WTC11 (cell line): ENCODE data around the gene ASB1. TPM values are rescaled to one million over a fixed set of nuclear protein-coding genes. Genes with fewer than 3 reads are reported as not detected.
A peak's percentile ranks its signal among the peaks of the same experiment; 100 is the strongest.

ENCODE experiments used
- ATAC-seq: fragments of 200-7000 bp; cut with Tn5 transposase; 2 replicates; pipeline ENCODE4 v1.10.0; 2021; ENCODE audit warnings: mild to moderate bottlenecking, moderate library complexity
- CTCF ChIA-PET: fragments of 300-600 bp; sonication (Branson Sonifier 250); formaldehyde crosslinking; loops from one replicate; lab custom pipeline; 2021; ENCODE audit warnings: antibody characterized with exemption; lab: Charles Lee
- POLR2A ChIA-PET: fragments of 350-600 bp; sonication (Branson Sonifier 250); formaldehyde crosslinking; loops from one replicate; lab custom pipeline; 2021; ENCODE audit warnings: antibody characterized with exemption; lab: Charles Lee
- DNase-seq: peaks from one replicate; pipeline ENCODE4 v3.0.0; 2021; ENCODE audit warnings: low spot score
- H3K27ac Mint-ChIP-seq: 2 replicates; pipeline ENCODE4 v1.8.0; 2021; ENCODE audit warnings: mixed read lengths
- H3K27me3 Mint-ChIP-seq: 2 replicates; pipeline ENCODE4 v1.8.0; 2021; ENCODE audit warnings: low read depth, mild to moderate bottlenecking, moderate library complexity, mixed read lengths
- H3K36me3 Mint-ChIP-seq: 2 replicates; pipeline ENCODE4 v1.8.0; 2021; ENCODE audit warnings: mixed read lengths
- H3K4me1 Mint-ChIP-seq: 2 replicates; pipeline ENCODE4 v1.8.0; 2022; ENCODE audit warnings: mixed read lengths
- H3K4me3 Mint-ChIP-seq: 2 replicates; pipeline ENCODE4 v1.8.0; 2021; ENCODE audit warnings: mild to moderate bottlenecking, moderate library complexity, mixed read lengths
- H3K9me3 Mint-ChIP-seq: 2 replicates; pipeline ENCODE4 v1.8.0; 2021; ENCODE audit warnings: mixed read lengths
- CBFB ChIP-seq: sonication (generic); formaldehyde crosslinking; IDR thresholded peaks from 2 replicates; pipeline ENCODE4 v1.8.1; 2022; ENCODE audit warnings: mild to moderate bottlenecking, low read depth, missing genetic modification reagents
- CREB1 ChIP-seq: sonication (generic); formaldehyde crosslinking; IDR thresholded peaks from 2 replicates; pipeline ENCODE4 v1.8.0; 2023; ENCODE audit warnings: mild to moderate bottlenecking, missing genetic modification reagents
- ELF4 ChIP-seq: sonication (generic); formaldehyde crosslinking; IDR thresholded peaks from 2 replicates; pipeline ENCODE4 v1.8.1; 2022; ENCODE audit warnings: low read depth, mild to moderate bottlenecking, moderate library complexity, missing genetic modification reagents
- ESRRA ChIP-seq: sonication (generic); formaldehyde crosslinking; IDR thresholded peaks from 2 replicates; pipeline ENCODE4 v1.8.1; 2022; ENCODE audit warnings: mild to moderate bottlenecking, missing genetic modification reagents, borderline replicate concordance
- ETV6 ChIP-seq: sonication (generic); formaldehyde crosslinking; IDR thresholded peaks from 2 replicates; pipeline ENCODE4 v1.8.1; 2022; ENCODE audit warnings: mild to moderate bottlenecking, missing genetic modification reagents
- GABPB1 ChIP-seq: sonication (generic); formaldehyde crosslinking; IDR thresholded peaks from 2 replicates; pipeline ENCODE4 v1.8.1; 2023; ENCODE audit warnings: mild to moderate bottlenecking, missing genetic modification reagents
- IRF2 ChIP-seq: sonication (generic); formaldehyde crosslinking; IDR thresholded peaks from 2 replicates; pipeline ENCODE4 v1.8.0; 2022; ENCODE audit warnings: low read depth, missing genetic modification reagents, borderline replicate concordance
- JAZF1 ChIP-seq: fragments of 250-450 bp; sonication (Bioruptor Pico); IDR thresholded peaks from 2 replicates; pipeline ENCODE4 v1.9.0; 2021; ENCODE audit warnings: moderate library complexity, mild to moderate bottlenecking, inconsistent platforms
- MXD4 ChIP-seq: fragments of 250-450 bp; sonication (Bioruptor Pico); IDR thresholded peaks from 2 replicates; pipeline ENCODE4 v1.8.0; 2021; ENCODE audit warnings: mild to moderate bottlenecking, moderate library complexity, borderline replicate concordance
- MYBL2 ChIP-seq: sonication (generic); formaldehyde crosslinking; IDR thresholded peaks from 2 replicates; pipeline ENCODE4 v1.8.1; 2023; ENCODE audit warnings: mild to moderate bottlenecking, moderate library complexity, missing genetic modification reagents
- RELA ChIP-seq: sonication (generic); formaldehyde crosslinking; IDR thresholded peaks from 2 replicates; pipeline ENCODE4 v1.8.1; 2022; ENCODE audit warnings: missing genetic modification reagents, mild to moderate bottlenecking, borderline replicate concordance
- ZNF219 ChIP-seq: sonication (generic); formaldehyde crosslinking; IDR thresholded peaks from 2 replicates; pipeline ENCODE4 v1.8.0; 2023; ENCODE audit warnings: missing genetic modification reagents, mild to moderate bottlenecking, borderline replicate concordance
- ZNF232 ChIP-seq: sonication (generic); formaldehyde crosslinking; IDR thresholded peaks from 2 replicates; pipeline ENCODE4 v1.8.0; 2022; ENCODE audit warnings: mild to moderate bottlenecking, missing genetic modification reagents
- ZNF423 ChIP-seq: fragments of 250-450 bp; sonication (Bioruptor Pico); IDR thresholded peaks from 2 replicates; pipeline ENCODE4 v2.1.2; 2022; ENCODE audit warnings: mild to moderate bottlenecking, moderate library complexity
- total RNA-seq: library from RNA; stranded (reverse); gene quantifications from 3 replicates; pipeline ENCODE4 v1.2.3, GENCODE V29; 2021
- TF ChIP-seq, protein P1 (sequence below): fragments of 250-450 bp; sonication (Bioruptor Pico); IDR thresholded peaks from 2 replicates; pipeline ENCODE4 v2.1.2; 2022; ENCODE audit warnings: mild to moderate bottlenecking, moderate library complexity
- TF ChIP-seq, protein P2 (sequence below): sonication (generic); formaldehyde crosslinking; IDR thresholded peaks from 2 replicates; pipeline ENCODE4 v1.8.0; 2022; ENCODE audit warnings: mild to moderate bottlenecking, missing genetic modification reagents
- TF ChIP-seq, protein P3 (sequence below): fragments of 250-450 bp; sonication (Bioruptor Pico); IDR thresholded peaks from 2 replicates; pipeline ENCODE4 v1.9.0; 2021; ENCODE audit warnings: mild to moderate bottlenecking
- TF ChIP-seq, protein P4 (sequence below): sonication (generic); formaldehyde crosslinking; IDR thresholded peaks from 2 replicates; pipeline ENCODE4 v1.8.1; 2023; ENCODE audit warnings: mild to moderate bottlenecking, missing genetic modification reagents
- TF ChIP-seq, protein P5 (sequence below): sonication (generic); formaldehyde crosslinking; IDR thresholded peaks from 2 replicates; pipeline ENCODE4 v1.8.1; 2023; ENCODE audit warnings: mild to moderate bottlenecking, missing genetic modification reagents
- TF ChIP-seq, protein P6 (sequence below): sonication (generic); formaldehyde crosslinking; IDR thresholded peaks from 2 replicates; pipeline ENCODE4 v1.8.0; 2022; ENCODE audit warnings: mild to moderate bottlenecking, missing genetic modification reagents
- TF ChIP-seq, protein P7 (sequence below): sonication (generic); formaldehyde crosslinking; IDR thresholded peaks from 2 replicates; pipeline ENCODE4 v1.8.0; 2023; ENCODE audit warnings: missing genetic modification reagents
- TF ChIP-seq, protein P8 (sequence below): sonication (generic); formaldehyde crosslinking; IDR thresholded peaks from 2 replicates; pipeline ENCODE4 v1.8.1; 2022; ENCODE audit warnings: low read depth, missing genetic modification reagents, borderline replicate concordance

ASB1 gene
- total RNA-seq, 1 experiment from 2014 or later, result 43.9 TPM

DNA sequence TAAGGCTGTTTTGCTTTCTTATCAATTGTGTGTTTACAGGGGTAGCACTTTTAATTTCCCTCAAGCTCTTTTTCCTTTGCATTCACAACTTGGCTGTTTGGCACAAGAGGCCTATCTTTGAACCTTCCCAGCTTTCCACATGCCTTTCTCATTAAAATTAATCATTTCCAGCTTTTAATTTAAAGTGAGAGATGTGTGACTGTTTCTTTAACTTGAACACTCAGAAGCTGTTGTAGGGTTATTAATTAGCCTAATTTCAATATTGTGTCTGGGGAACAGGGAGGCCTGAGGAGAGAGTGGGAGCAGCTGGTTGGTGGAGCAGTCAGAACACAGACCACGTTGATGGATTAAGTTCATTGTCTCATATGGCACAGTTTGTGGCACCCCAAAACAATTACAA lies 4.7 kb downstream of the ASB1 start (continued):
- TF ChIP-seq ETV6 (CRISPR knock-in tag), result no peak
- no peak for TF ChIP-seq CBFB (CRISPR knock-in tag)
- TF ChIP-seq CREB1 (CRISPR knock-in tag), result no peak
- TF ChIP-seq, protein P1, sequence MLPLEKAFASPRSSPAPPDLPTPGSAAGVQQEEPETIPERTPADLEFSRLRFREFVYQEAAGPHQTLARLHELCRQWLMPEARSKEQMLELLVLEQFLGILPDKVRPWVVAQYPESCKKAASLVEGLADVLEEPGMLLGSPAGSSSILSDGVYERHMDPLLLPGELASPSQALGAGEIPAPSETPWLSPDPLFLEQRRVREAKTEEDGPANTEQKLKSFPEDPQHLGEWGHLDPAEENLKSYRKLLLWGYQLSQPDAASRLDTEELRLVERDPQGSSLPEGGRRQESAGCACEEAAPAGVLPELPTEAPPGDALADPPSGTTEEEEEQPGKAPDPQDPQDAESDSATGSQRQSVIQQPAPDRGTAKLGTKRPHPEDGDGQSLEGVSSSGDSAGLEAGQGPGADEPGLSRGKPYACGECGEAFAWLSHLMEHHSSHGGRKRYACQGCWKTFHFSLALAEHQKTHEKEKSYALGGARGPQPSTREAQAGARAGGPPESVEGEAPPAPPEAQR (CRISPR knock-in tag), result no peak
- TF ChIP-seq GABPB1 (CRISPR knock-in tag), result no peak
- TF ChIP-seq, protein P2, sequence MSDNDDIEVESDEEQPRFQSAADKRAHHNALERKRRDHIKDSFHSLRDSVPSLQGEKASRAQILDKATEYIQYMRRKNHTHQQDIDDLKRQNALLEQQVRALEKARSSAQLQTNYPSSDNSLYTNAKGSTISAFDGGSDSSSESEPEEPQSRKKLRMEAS (CRISPR knock-in tag), result no peak
- TF ChIP-seq ESRRA (CRISPR knock-in tag), result no peak
- TF ChIP-seq, protein P3, sequence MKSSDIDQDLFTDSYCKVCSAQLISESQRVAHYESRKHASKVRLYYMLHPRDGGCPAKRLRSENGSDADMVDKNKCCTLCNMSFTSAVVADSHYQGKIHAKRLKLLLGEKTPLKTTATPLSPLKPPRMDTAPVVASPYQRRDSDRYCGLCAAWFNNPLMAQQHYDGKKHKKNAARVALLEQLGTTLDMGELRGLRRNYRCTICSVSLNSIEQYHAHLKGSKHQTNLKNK (CRISPR knock-in tag), result no peak
- TF ChIP-seq, protein P4, sequence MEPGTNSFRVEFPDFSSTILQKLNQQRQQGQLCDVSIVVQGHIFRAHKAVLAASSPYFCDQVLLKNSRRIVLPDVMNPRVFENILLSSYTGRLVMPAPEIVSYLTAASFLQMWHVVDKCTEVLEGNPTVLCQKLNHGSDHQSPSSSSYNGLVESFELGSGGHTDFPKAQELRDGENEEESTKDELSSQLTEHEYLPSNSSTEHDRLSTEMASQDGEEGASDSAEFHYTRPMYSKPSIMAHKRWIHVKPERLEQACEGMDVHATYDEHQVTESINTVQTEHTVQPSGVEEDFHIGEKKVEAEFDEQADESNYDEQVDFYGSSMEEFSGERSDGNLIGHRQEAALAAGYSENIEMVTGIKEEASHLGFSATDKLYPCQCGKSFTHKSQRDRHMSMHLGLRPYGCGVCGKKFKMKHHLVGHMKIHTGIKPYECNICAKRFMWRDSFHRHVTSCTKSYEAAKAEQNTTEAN (CRISPR knock-in tag), result no peak

DNA sequence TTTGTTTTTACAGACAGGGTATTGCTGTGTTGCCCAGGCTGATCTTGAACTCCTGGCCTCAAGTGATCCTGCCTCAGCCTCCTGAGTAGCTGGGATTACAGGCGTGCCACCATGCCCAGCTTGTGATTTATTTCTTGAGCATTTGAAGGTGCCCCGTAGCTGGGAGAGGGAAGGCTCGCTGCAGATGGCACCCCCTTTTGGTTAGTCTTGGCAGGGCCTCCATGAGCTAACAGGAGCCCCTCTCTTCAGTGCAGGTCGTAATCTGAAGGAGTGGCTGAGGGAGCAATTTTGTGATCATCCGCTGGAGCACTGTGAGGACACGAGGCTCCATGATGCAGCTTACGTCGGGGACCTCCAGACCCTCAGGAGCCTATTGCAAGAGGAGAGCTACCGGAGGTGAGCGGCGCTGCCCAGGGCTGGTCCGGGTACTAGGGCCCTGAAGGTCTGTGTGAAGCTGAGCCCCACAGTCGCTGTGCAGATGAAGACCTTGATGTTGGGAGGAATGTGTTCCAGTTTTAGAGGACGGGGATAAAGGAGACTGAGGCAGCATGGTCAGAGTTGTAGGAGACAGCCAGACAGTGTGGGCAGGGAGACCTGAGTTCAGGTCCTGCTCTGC lies 6.7 kb downstream of the ASB1 start:
- ATAC-seq, result peak; percentile 64; the same call in 1 of the 2 replicates
- H3K9me3 Mint-ChIP-seq, result no peaks in the 10 kb centered on the region
- TF ChIP-seq MXD4 (no peak), ZNF232 (CRISPR knock-in tag) (no peak), JAZF1 (CRISPR knock-in tag) (no peak), ZNF423 (CRISPR knock-in tag) (no peak), ELF4 (CRISPR knock-in tag) (no peak), ETV6 (CRISPR knock-in tag) (no peak)
- TF ChIP-seq, protein P5, sequence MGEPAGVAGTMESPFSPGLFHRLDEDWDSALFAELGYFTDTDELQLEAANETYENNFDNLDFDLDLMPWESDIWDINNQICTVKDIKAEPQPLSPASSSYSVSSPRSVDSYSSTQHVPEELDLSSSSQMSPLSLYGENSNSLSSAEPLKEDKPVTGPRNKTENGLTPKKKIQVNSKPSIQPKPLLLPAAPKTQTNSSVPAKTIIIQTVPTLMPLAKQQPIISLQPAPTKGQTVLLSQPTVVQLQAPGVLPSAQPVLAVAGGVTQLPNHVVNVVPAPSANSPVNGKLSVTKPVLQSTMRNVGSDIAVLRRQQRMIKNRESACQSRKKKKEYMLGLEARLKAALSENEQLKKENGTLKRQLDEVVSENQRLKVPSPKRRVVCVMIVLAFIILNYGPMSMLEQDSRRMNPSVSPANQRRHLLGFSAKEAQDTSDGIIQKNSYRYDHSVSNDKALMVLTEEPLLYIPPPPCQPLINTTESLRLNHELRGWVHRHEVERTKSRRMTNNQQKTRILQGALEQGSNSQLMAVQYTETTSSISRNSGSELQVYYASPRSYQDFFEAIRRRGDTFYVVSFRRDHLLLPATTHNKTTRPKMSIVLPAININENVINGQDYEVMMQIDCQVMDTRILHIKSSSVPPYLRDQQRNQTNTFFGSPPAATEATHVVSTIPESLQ (CRISPR knock-in tag), result no peak
- H3K27ac Mint-ChIP-seq, result no peak overlapping the region
- no peak for DNase-seq
- H3K4me1 Mint-ChIP-seq, result no peaks in the 10 kb centered on the region
- CTCF ChIA-PET, result interaction anchor here (0.5 to 4.6 kb wide), 13 partner anchors 12 to 155 kb away, joined by 3 to 61 read pairs (median 4); no protein-coding TSS in a partner anchor
- H3K4me3 Mint-ChIP-seq, result no peak overlapping the region
- POLR2A ChIA-PET, result no interaction called here
- H3K27me3 Mint-ChIP-seq, result no peaks in the 10 kb centered on the region
- H3K36me3 Mint-ChIP-seq, result peaks cover 42% of the 10 kb centered on the region

DNA sequence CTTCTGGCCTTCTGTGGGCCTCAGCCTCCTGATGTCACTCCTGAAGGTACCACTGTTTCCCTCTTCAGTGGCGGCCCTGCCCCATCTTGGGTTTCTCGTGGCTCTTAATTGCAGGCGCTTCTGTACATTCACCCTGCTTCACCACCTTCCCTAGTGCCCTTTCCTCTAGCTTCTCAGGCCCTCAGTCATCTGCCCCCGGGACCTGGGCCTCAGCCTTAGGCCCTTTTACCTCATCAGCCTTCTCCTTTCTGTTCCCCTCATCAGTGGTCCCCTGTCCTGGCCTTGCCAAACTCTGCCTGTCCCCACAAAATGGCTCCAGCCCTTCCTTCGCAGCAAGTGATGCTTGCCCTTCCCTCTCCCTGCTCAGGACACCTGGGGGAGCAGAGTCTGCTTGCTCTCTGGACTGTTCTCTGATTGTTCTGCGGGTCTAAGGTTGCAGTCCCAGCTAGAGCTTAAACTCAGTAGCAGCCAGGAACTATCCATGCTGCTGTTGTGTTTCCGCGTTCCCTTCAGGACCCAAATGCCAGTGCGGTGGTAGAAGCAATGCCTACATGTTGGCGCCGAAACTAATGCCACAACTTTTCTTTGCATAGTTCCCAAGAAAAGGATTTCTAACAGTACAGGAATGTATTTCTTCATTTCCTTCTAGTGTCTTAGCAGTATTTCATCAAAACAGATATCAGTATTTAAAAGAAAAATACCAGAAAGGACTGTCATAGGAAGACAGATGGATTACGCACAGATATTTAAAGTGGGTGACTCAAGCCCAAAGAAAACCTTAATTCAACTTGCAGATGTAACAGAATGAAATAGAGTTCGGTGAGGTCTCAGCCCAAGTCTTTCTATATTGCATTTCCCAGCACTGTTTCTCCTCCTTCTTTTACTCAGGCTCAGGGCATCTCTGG lies 7.5 kb downstream of the ASB1 start:
- CTCF ChIA-PET, result interaction anchor here (0.6 to 4.6 kb wide), 11 partner anchors 13 to 156 kb away, joined by 3 to 61 read pairs (median 4); no protein-coding TSS in a partner anchor
- no peaks in the 10 kb centered on the region for H3K27me3 Mint-ChIP-seq
- no peak for DNase-seq
- peaks cover 42% of the 10 kb centered on the region for H3K36me3 Mint-ChIP-seq
- no peaks in the 10 kb centered on the region for H3K4me1 Mint-ChIP-seq
- POLR2A ChIA-PET, result no interaction called here
- ATAC-seq, result no peak
- no peak overlapping the region for H3K27ac Mint-ChIP-seq
- H3K9me3 Mint-ChIP-seq, result no peaks in the 10 kb centered on the region
- no peak overlapping the region for H3K4me3 Mint-ChIP-seq
- TF ChIP-seq GABPB1 (CRISPR knock-in tag) (no peak), MYBL2 (CRISPR knock-in tag) (no peak), IRF2 (no peak), ZNF219 (CRISPR knock-in tag) (no peak), RELA (no peak)
- TF ChIP-seq, protein P6, sequence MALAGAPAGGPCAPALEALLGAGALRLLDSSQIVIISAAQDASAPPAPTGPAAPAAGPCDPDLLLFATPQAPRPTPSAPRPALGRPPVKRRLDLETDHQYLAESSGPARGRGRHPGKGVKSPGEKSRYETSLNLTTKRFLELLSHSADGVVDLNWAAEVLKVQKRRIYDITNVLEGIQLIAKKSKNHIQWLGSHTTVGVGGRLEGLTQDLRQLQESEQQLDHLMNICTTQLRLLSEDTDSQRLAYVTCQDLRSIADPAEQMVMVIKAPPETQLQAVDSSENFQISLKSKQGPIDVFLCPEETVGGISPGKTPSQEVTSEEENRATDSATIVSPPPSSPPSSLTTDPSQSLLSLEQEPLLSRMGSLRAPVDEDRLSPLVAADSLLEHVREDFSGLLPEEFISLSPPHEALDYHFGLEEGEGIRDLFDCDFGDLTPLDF (CRISPR knock-in tag), result no peak
- TF ChIP-seq, protein P3 (CRISPR knock-in tag), result no peak
- TF ChIP-seq, protein P7, sequence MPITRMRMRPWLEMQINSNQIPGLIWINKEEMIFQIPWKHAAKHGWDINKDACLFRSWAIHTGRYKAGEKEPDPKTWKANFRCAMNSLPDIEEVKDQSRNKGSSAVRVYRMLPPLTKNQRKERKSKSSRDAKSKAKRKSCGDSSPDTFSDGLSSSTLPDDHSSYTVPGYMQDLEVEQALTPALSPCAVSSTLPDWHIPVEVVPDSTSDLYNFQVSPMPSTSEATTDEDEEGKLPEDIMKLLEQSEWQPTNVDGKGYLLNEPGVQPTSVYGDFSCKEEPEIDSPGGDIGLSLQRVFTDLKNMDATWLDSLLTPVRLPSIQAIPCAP (CRISPR knock-in tag), result no peak
- TF ChIP-seq, protein P8, sequence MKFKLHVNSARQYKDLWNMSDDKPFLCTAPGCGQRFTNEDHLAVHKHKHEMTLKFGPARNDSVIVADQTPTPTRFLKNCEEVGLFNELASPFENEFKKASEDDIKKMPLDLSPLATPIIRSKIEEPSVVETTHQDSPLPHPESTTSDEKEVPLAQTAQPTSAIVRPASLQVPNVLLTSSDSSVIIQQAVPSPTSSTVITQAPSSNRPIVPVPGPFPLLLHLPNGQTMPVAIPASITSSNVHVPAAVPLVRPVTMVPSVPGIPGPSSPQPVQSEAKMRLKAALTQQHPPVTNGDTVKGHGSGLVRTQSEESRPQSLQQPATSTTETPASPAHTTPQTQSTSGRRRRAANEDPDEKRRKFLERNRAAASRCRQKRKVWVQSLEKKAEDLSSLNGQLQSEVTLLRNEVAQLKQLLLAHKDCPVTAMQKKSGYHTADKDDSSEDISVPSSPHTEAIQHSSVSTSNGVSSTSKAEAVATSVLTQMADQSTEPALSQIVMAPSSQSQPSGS (CRISPR knock-in tag), result no peak
